GM12892 (cell line): ENCODE results near the gene SLC35F6.

Experiments used
- POLR2A ChIP-seq: IDR thresholded peaks from 2 replicates; pipeline ENCODE4 v1.6.1; 2011; ENCODE audit warnings: low read depth, low read length, control low read depth
- POLR2AphosphoS5 ChIP-seq: IDR thresholded peaks from 2 replicates; pipeline ENCODE4 v1.6.1; 2011; ENCODE audit warnings: low read depth, low read length, control low read depth
- TAF1 ChIP-seq: IDR thresholded peaks from 2 replicates; pipeline ENCODE4 v1.6.1; 2011; ENCODE audit warnings: low read depth, mild to moderate bottlenecking, control low read depth, low read length, borderline replicate concordance

DNA sequence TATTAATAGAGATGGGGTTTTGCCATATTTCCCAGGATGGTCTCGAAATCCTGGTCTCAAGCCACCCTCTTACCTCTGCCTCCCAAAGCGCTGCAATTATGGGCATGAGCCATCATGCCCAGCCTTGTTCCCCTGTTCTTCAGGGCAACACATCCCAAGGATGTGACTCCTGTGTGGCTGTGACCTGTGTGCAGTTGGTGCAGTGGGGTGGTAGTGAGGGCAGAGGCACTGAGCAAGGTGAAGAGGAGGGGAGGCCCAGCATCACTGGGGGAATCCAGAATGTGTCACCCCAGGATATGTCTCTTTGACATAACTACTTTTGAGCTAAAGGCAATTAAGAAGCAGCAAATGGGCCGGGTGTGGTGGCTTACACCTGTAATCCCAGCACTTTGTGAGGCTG, 45.1 kb downstream of the SLC35F6 start:
- TF ChIP-seq TAF1 (no peak), POLR2AphosphoS5 (no peak), POLR2A (no peak)
